ENCODE measurements around the gene SPDYC. TPM values are rescaled to one million over a fixed set of nuclear protein-coding genes. Genes with fewer than 3 reads are reported as not detected.

SPDYC gene
- total and polyA plus RNA-seq, 2 experiments from 2014 or later: not detected

GRCh38 chr11:65185869-65186341, 15.9 kb downstream of the SPDYC start:
- Histone ChIP-seq H3K9me2 (replicated peaks; ENCODE audit: insufficient read depth) (no peaks in the 10 kb centered on the region), H3K9me3 (ENCODE audit: low read depth) (no peaks in the 10 kb centered on the region), H3K4me1 (ENCODE audit: insufficient read depth) (peaks cover 15% of the 10 kb centered on the region), H3K4me3 (no peak overlapping the region), H3K27ac (no peak overlapping the region), H3K27me3 (no peaks in the 10 kb centered on the region), H2AFZ (no peak overlapping the region), H3K4me2 (no peak overlapping the region), H4K20me1 (ENCODE audit: insufficient read depth, poor library complexity, severe bottlenecking) (peaks cover 10% of the 10 kb centered on the region), H3K36me3 (replicated peaks; ENCODE audit: insufficient read depth, low read depth) (no peaks in the 10 kb centered on the region), H3K79me2 (peaks cover 41% of the 10 kb centered on the region)
- no peak for DNase-seq (ENCODE audit: low spot score)
- TF ChIP-seq EZH2 (IDR thresholded peaks at IDR 0.05; ENCODE audit: borderline replicate concordance): no peak
- TF ChIP-seq EZH2phosphoT487 (IDR thresholded peaks at IDR 0.05; ENCODE audit: low read depth, severe bottlenecking, unreplicated experiment): no peak
- TF ChIP-seq CTCF (IDR thresholded peaks at IDR 0.05; ENCODE audit: poor library complexity): no peak
- 90% methylated on average over 18 of the region's 18 CpGs for whole genome bisulfite sequencing (ENCODE audit: low lambda C conversion rate, missing lambda C conversion rate)

- H3K27me3 ChIP-seq: no peaks in the 10 kb centered on the region
- no peak overlapping the region for H2AFZ ChIP-seq
- WGBS (ENCODE audit: low lambda C conversion rate, missing lambda C conversion rate): 94% methylated on average over 9 of the region's 9 CpGs
- peaks cover 10% of the 10 kb centered on the region for H4K20me1 ChIP-seq (ENCODE audit: insufficient read depth, poor library complexity, severe bottlenecking)
- no peak overlapping the region for H3K4me2 ChIP-seq
- H3K4me1 ChIP-seq (ENCODE audit: insufficient read depth): peaks cover 15% of the 10 kb centered on the region
- H3K36me3 ChIP-seq (replicated peaks; ENCODE audit: insufficient read depth, low read depth): no peaks in the 10 kb centered on the region
- H3K4me3 ChIP-seq: no peak overlapping the region
- no peaks in the 10 kb centered on the region for H3K9me3 ChIP-seq (ENCODE audit: low read depth)
- H3K79me2 ChIP-seq: peaks cover 41% of the 10 kb centered on the region
- TF ChIP-seq EZH2phosphoT487 (IDR thresholded peaks at IDR 0.05; ENCODE audit: low read depth, severe bottlenecking, unreplicated experiment) (no peak), EZH2 (IDR thresholded peaks at IDR 0.05; ENCODE audit: borderline replicate concordance) (no peak), CTCF (IDR thresholded peaks at IDR 0.05; ENCODE audit: poor library complexity) (no peak)
- no peak overlapping the region for H3K27ac ChIP-seq
- H3K9me2 ChIP-seq (replicated peaks; ENCODE audit: insufficient read depth): no peaks in the 10 kb centered on the region
- DNase-seq (ENCODE audit: low spot score): no peak
These were observed 16.7 kb downstream of the SPDYC start for GRCh38 chr11:65186701-65187100.

GRCh38 chr11:65187146-65187675, 17.2 kb downstream of the SPDYC start:
- TF ChIP-seq CTCF (IDR thresholded peaks at IDR 0.05; ENCODE audit: poor library complexity) (no peak), EZH2phosphoT487 (IDR thresholded peaks at IDR 0.05; ENCODE audit: low read depth, severe bottlenecking, unreplicated experiment) (no peak), EZH2 (IDR thresholded peaks at IDR 0.05; ENCODE audit: borderline replicate concordance) (no peak)
- DNase-seq (ENCODE audit: low spot score): no peak
- no peaks in the 10 kb centered on the region for H3K27me3 ChIP-seq
- WGBS (ENCODE audit: low lambda C conversion rate, missing lambda C conversion rate): 95% methylated on average over 6 of the region's 6 CpGs
- H3K9me2 ChIP-seq (replicated peaks; ENCODE audit: insufficient read depth): no peaks in the 10 kb centered on the region
- H2AFZ ChIP-seq: no peak overlapping the region
- no peak overlapping the region for H3K4me3 ChIP-seq
- peaks cover 10% of the 10 kb centered on the region for H4K20me1 ChIP-seq (ENCODE audit: insufficient read depth, poor library complexity, severe bottlenecking)
- no peak overlapping the region for H3K27ac ChIP-seq
- H3K4me1 ChIP-seq (ENCODE audit: insufficient read depth): peaks cover 15% of the 10 kb centered on the region
- H3K79me2 ChIP-seq: peaks cover 37% of the 10 kb centered on the region
- no peak overlapping the region for H3K4me2 ChIP-seq
- H3K36me3 ChIP-seq (replicated peaks; ENCODE audit: insufficient read depth, low read depth): no peaks in the 10 kb centered on the region
- no peaks in the 10 kb centered on the region for H3K9me3 ChIP-seq (ENCODE audit: low read depth)

Measured in hepatocyte (in vitro differentiated cells).